ENCODE data around the gene FAM98C. TPM values are rescaled to one million over a fixed set of nuclear protein-coding genes. Genes with fewer than 3 reads are reported as not detected.

FAM98C gene
- total RNA-seq, 1 donor from 2014 or later = 11.8 TPM

DNA sequence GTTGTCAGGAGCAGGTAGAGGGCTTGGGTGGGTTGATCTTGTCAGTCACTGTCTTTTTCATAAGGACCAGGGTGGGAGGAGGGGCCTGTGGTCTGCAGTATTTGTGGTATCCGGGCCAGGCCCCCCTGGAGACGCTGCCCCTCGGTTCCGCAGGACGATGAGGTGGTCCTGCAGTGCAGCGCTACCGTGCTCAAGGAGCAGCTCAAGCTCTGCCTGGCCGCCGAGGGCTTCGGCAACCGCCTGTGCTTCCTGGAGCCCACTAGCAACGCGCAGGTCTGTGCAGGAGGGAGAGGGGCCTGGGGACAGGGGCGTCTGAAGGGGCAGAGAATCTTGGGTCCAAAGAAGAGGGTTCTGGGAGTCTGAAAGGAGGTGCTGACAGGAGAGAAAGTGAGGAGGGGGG, 37.7 kb downstream of the FAM98C start:
- no peak for DNase-seq (ENCODE audit: low read depth, low spot score)
- no peak overlapping the region for H3K4me3 Mint-ChIP-seq
- no peak overlapping the region for H3K27ac Mint-ChIP-seq (ENCODE audit: unreplicated experiment)
- H3K27me3 Mint-ChIP-seq (ENCODE audit: low read depth) = no peaks in the 10 kb centered on the region
- peaks cover 4% of the 10 kb centered on the region for H3K4me1 Mint-ChIP-seq
- no peaks in the 10 kb centered on the region for H3K9me3 Mint-ChIP-seq
- no peaks in the 10 kb centered on the region for H3K36me3 Mint-ChIP-seq (ENCODE audit: low read depth)
- TF ChIP-seq, protein P1, sequence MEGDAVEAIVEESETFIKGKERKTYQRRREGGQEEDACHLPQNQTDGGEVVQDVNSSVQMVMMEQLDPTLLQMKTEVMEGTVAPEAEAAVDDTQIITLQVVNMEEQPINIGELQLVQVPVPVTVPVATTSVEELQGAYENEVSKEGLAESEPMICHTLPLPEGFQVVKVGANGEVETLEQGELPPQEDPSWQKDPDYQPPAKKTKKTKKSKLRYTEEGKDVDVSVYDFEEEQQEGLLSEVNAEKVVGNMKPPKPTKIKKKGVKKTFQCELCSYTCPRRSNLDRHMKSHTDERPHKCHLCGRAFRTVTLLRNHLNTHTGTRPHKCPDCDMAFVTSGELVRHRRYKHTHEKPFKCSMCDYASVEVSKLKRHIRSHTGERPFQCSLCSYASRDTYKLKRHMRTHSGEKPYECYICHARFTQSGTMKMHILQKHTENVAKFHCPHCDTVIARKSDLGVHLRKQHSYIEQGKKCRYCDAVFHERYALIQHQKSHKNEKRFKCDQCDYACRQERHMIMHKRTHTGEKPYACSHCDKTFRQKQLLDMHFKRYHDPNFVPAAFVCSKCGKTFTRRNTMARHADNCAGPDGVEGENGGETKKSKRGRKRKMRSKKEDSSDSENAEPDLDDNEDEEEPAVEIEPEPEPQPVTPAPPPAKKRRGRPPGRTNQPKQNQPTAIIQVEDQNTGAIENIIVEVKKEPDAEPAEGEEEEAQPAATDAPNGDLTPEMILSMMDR (conservative IDR thresholded peaks at IDR 0.05) = no peak

- H3K36me3 Mint-ChIP-seq (ENCODE audit: low read depth) = no peaks in the 10 kb centered on the region
- no peaks in the 10 kb centered on the region for H3K9me3 Mint-ChIP-seq
- TF ChIP-seq, protein P1 (conservative IDR thresholded peaks at IDR 0.05) = no peak
- no peak overlapping the region for H3K4me3 Mint-ChIP-seq
- no peak overlapping the region for H3K27ac Mint-ChIP-seq (ENCODE audit: unreplicated experiment)
- H3K27me3 Mint-ChIP-seq (ENCODE audit: low read depth) = no peaks in the 10 kb centered on the region
- no peak for DNase-seq (ENCODE audit: low read depth, low spot score)
- peaks cover 4% of the 10 kb centered on the region for H3K4me1 Mint-ChIP-seq
These were observed 38.9 kb downstream of the FAM98C start for GRCh38 chr19:38441657-38442348.

DNA sequence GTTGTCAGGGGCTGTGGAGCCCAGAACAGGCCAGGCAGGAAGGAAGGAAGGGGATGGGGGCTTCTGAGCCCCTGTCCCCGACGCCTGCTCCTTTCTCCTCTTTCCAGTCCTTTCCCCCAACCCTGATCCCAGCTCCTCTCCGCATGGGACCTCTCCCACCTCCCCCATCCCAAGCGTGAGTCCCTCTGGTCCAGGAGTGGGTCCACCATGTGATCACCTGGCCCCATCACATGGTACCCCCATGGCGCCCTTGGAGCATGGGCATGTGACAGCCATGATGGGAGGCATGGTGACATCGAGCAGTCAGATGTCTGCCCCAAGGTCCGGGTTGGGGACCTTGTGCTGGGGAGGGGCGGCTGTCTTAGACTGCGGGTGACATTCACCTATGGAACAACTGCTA, 39.8 kb downstream of the FAM98C start:
- H3K4me1 Mint-ChIP-seq = peaks cover 4% of the 10 kb centered on the region
- no peak overlapping the region for H3K27ac Mint-ChIP-seq (ENCODE audit: unreplicated experiment)
- no peak for DNase-seq (ENCODE audit: low read depth, low spot score)
- TF ChIP-seq, protein P1 (conservative IDR thresholded peaks at IDR 0.05) = no peak
- H3K36me3 Mint-ChIP-seq (ENCODE audit: low read depth) = no peaks in the 10 kb centered on the region
- no peaks in the 10 kb centered on the region for H3K27me3 Mint-ChIP-seq (ENCODE audit: low read depth)
- no peaks in the 10 kb centered on the region for H3K9me3 Mint-ChIP-seq
- H3K4me3 Mint-ChIP-seq = no peak overlapping the region

DNA sequence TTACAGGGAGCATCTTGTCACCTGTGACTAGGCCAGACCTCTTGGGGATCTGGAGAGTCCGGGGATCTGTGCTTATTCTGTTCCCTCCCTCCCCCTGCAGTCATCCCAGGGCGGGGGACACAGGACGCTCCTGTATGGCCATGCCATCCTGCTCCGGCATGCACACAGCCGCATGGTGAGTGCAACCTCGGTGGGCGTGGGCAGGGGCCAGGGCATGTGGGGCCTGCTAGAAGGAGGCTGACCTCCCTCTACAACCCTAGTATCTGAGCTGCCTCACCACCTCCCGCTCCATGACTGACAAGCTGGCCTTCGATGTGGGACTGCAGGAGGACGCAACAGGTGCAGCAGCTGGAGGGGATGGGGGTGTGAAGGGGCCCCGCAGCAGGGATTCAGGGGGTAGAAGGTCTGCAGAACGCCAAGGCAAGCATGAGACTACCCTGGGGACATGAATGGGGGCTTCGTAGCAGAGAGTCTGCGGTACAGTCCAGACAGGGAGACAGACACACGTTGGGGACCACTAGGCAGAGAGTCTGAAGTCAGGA, 40.6 kb downstream of the FAM98C start:
- H3K36me3 Mint-ChIP-seq (ENCODE audit: low read depth) = no peaks in the 10 kb centered on the region
- H3K4me1 Mint-ChIP-seq = peaks cover 4% of the 10 kb centered on the region
- no peak for DNase-seq (ENCODE audit: low read depth, low spot score)
- TF ChIP-seq, protein P1 (conservative IDR thresholded peaks at IDR 0.05) = no peak
- H3K27me3 Mint-ChIP-seq (ENCODE audit: low read depth) = no peaks in the 10 kb centered on the region
- H3K27ac Mint-ChIP-seq (ENCODE audit: unreplicated experiment) = no peak overlapping the region
- H3K9me3 Mint-ChIP-seq = no peaks in the 10 kb centered on the region
- H3K4me3 Mint-ChIP-seq = no peak overlapping the region

DNA sequence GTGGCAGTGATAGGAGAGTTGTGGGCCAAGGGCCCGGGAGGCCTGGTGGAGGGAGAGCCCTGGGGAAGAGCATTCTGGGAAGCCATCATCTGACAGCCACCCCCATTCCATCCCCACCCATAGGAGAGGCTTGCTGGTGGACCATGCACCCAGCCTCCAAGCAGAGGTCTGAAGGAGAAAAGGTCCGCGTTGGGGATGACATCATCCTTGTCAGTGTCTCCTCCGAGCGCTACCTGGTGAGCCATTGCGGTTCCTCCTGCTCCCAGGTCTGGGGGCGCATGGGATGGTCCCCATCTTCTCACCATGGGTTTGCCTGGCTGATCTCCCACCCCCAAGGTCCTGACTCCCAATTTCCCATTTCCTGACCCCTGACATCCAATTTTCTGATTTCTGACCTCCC, 41.1 kb downstream of the FAM98C start:
- DNase-seq (ENCODE audit: low read depth, low spot score) = no peak
- H3K4me1 Mint-ChIP-seq = peaks cover 4% of the 10 kb centered on the region
- H3K27ac Mint-ChIP-seq (ENCODE audit: unreplicated experiment) = no peak overlapping the region
- H3K9me3 Mint-ChIP-seq = peaks cover 2% of the 10 kb centered on the region
- no peak overlapping the region for H3K4me3 Mint-ChIP-seq
- TF ChIP-seq, protein P1 (conservative IDR thresholded peaks at IDR 0.05) = no peak
- H3K36me3 Mint-ChIP-seq (ENCODE audit: low read depth) = no peaks in the 10 kb centered on the region
- H3K27me3 Mint-ChIP-seq (ENCODE audit: low read depth) = no peaks in the 10 kb centered on the region

Data from neural crest cell (in vitro differentiated cells).